GM11168 (cell line): Measurements from ENCODE around the gene CISD3.

Experiments
- in situ Hi-C: fragments of 300-500 bp; cut with MboI; formaldehyde crosslinking; loops from one replicate; pipeline ENCODE4 v1.12.0; 2022; ENCODE audit warnings: low sequenced_read_pairs; ENCODE audit not compliant: unreplicated experiment

CISD3 gene

GRCh38 chr17:38753071-38753506 lies 22.9 kb downstream of the CISD3 start:
- in situ Hi-C loops = no loop called here

DNA sequence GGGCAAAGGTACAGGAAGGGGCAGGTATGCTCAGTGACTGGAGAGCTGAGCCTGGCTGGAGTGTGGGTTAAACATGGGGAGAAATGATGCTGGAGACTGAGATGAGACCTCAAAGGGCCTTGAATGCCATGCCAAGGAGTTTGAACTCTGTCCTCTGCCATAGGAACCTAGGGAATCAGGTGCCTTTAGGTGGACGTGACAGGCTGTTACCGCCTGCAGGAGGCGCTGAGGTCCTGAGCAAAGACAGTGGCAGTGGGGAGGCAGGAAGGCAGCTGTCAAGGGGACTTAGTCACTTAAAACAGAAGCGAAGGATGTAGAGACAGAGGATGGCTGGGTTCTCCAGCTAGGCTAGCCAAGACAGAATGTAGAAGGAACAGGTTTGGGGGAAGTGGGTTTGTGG lies 31.5 kb downstream of the CISD3 start:
- in situ Hi-C loops = no loop called here

GRCh38 chr17:38762231-38762630 lies 32.1 kb downstream of the CISD3 start:
- in situ Hi-C loops = no loop called here

DNA sequence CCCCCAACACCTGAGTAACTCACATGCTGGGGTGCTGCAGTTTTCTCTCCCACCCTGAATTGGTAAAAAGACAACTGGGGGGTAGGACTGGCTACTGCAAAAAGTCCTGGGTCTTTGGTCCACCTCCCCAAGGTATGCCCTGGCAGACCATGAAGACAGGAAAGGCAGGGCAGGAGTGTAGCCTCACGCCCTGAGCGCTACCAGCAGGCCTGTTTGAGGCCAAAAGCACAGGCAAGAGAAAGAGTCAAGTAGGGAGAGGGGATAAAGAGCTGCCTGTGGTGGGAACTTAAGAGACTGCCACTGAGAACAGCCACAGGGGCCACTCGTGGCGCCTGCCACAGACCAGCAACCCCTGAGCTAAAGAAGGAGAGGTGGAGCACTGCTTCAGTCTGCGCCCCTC lies 36.2 kb downstream of the CISD3 start:
- in situ Hi-C loops = no loop called here

- in situ Hi-C loops = no loop called here
Observed at GRCh38 chr17:38768417-38768816, 38.3 kb downstream of the CISD3 start.

- in situ Hi-C loops = no loop called here
Observed at GRCh38 chr17:38773258-38773657, 43.1 kb downstream of the CISD3 start.

GRCh38 chr17:38777641-38778250 lies 47.6 kb downstream of the CISD3 start:
- in situ Hi-C loops = no loop called here

DNA sequence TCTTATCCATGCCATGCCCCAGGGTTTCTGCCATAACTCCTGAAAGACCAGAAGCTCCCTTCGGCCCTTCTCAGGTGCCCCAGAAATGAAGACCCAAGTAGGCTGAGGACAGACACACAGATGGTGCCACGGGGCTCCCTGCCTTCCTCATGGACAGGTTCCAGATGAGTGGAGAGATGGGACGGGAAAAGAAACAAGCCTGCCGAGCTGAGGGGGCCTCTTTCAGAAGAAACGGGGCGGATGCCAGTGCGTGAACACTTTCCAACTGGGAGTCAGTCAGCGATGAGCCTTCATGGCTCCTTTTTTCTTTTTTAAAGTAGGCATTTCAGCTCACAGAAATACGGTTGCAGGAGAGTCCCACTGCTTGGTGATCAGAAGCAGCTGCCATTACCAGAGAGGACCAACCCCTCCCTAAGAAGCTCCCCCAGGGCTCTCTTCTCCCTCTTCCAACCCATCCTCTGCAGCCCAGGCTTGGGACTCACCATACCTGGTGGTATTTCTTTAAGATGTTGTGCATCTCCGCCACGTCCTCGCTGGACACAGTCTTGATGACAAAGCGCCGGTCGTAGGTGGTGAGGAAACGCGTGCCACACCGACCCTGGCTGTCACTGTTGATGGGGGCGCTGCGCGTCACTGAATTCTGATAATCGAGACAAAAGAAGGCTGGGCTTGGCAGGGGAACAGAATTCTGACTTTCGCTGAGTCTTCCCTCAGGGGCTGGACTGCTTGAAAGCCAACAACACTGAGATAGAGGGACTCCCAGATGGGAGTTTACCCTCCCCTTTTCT lies 50.0 kb downstream of the CISD3 start:
- in situ Hi-C loops = no loop called here

GRCh38 chr17:38783227-38783626 lies 53.1 kb downstream of the CISD3 start:
- in situ Hi-C loops = no loop called here
